GM19025 (cell line): Measurements from ENCODE around the gene USP31.

Source experiments
- ATAC-seq: cut with Tn5 transposase; IDR thresholded peaks from one replicate; pipeline ENCODE4 v1.9.1; 2021; ENCODE audit warnings: mild to moderate bottlenecking, low read depth, moderate library complexity; ENCODE audit not compliant: unreplicated experiment

Gene USP31

DNA sequence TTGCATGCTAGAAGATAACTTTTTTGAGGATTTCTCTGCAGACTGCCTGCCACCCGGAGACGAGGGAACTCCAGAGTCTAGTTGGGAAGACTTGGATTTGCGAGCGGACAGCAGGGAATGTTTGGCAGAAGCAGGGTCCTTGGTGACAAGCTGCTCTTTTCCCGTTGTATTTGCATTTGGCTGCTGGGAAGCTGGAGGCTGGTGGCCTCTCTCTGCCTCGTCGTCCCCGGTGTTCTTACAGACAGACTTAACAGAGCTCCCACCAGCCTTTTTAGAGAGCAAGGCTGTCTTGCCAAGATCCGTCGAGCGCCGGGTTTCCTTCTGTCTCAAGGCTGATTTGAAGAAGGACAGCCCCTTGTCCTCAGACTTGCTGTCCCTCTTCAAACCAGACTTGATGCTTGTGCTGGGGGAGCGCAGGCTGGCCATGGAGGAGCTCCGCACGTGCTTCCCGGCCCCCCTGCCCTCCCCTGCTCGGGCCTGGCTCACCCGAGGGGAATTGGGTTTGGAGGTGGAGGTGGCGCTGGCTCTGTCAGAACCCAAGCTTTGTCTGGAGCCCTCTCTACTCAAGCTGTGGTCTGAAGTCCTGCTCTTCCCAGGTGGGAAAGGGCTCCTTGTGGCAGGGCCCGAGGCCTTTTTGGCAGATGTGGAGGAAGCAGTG lies 81.0 kb downstream of the USP31 start:
- ATAC-seq = no peak

DNA sequence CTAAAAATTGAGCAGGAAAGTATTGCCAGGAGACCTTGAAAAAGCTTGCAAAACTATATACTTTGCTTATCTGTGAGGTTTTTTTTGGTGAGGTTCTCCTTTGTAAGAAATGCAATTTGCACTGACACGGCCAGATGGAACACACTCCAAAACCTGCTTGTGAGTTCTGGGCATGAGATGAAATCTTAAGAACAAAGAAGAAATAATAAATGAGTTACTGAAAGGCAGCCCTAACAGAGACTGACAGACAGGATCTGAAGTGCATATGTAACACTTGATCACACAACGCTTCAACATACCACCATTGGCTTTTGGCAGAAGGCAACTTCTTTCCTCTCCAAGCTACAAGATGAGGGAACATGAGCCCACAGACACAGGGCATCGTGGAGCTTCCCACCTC lies 82.6 kb downstream of the USP31 start:
- ATAC-seq = no peak

DNA sequence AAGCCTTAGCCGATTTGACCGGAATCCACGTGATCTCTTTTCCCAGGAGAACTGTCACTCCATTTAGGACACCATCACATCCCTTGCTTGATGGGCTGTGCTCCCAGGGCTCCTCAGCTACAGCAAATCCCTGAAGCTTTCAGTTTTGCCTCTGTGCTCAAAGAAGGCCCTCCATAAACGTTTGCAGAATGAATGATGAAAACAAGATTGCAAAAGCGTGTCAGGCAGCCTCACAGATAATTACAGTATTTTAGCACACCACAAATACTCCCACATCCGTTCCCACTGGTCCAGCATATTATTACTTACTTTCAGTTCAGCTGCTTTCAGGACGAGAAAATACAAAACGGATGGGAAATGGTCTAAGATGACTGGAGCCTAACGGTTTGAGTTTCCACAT lies 84.6 kb downstream of the USP31 start:
- no peak for ATAC-seq

DNA sequence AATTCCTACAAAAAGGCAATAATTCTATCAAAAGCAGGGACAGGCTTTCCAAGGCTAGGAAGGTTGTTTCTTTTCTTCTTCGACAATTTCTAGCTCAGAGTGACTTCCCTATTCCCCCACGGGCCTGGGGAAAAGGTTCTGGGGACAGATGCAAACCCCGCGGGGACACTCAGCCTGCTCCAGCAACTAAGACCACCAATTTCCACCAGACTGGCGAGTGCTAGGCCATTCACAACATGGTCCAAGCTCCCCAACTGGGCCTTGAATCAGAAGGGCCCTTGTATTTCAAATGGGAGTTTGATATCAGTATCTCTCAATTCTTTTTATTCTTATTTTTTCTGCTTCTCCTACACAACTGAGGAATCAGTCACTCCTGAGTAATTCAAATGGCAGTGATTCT lies 86.7 kb downstream of the USP31 start:
- ATAC-seq = no peak

DNA sequence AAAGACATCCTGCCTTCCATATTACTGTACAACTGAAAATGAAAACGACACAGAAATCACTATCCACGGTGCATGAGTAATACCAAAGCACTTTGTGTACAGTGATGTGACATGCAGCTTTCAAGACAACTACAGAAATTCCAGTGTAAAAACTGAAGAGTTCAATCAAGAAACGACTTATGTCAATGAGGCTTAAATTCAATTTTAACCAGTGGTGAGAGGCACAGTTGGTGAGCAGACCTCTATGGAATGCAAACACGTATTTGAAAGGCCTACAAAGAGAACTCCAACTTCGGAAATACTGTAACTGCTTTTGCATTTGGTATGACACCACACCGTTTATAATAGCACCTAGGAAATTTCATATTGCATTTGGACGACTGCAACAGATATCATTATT lies 87.6 kb downstream of the USP31 start:
- no peak for ATAC-seq

DNA sequence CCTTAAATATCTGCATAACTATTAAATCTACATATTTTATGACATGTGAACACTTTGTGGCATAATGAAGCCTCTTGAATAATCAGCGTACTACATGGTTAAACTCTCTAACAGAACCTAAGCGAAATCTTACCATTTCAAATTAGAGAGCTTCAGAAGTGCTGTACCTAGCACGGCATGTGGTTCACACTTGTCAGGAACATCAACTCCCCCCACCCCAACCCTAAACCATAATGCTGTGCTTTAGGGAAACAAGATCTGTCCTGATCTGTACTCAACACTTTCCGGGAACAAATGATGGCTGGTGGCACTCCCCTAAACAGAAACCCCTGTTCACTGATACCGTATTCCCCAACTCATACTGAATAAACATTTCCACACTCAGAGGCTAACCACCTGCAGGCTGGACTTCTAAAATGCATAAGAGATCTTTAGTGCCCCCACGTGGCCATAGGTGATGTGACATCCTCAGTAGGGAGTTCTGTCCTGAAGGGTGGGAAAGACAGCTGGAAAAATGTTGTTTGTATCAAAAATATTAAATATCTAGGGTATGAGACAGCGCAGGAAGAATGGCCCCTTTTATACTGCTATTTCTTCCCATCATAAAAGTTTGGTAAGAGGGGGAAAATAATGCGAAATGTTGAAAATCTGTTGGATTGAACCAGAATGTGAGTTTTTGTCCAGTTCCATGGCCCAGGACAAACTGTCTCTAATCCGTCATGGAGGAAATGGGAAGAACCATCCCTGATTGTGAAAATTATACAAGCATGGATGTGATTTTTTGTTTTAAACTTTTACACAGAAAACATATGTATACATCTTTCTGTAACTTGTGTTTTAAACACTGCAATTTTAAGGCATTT lies 88.6 kb downstream of the USP31 start:
- ATAC-seq = no peak

DNA sequence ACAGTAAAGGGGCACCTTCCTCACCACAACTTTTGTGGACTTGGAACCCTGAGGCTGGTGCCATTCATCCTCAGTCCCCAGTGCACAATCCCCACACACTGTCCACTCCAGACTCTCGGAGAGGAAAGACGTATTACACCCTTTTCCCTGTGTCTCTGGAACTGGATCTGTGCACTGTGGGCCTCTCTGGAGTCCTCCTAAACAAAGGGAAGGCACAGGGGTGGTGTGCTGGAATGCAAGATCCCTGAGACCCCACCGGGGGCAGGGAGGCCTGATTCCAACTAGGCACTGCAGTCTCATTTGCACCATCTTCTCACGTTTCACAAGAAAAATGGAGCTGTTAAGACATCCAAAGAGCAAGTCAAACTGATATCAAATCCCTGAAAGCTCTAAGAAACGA lies 89.8 kb downstream of the USP31 start:
- no peak for ATAC-seq

DNA sequence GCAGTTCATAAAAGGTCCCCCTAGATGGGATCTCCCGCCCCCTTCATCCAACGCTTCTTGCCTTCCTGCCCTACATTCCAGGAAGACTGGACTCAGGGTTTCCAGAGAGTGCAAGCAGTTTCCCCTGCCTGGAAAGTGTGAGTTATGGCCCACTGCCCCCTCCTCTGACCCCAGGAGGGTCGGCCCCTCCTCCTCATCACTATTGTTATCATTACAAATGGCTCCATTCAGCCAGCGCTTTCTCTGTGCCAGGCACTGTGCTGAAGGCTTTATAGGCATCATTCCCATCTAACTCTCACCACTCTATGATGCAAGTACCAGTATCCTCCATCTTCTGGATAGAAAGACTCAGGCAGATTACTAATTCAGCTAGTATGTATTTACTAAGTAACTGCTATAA lies 90.7 kb downstream of the USP31 start:
- no peak for ATAC-seq

DNA sequence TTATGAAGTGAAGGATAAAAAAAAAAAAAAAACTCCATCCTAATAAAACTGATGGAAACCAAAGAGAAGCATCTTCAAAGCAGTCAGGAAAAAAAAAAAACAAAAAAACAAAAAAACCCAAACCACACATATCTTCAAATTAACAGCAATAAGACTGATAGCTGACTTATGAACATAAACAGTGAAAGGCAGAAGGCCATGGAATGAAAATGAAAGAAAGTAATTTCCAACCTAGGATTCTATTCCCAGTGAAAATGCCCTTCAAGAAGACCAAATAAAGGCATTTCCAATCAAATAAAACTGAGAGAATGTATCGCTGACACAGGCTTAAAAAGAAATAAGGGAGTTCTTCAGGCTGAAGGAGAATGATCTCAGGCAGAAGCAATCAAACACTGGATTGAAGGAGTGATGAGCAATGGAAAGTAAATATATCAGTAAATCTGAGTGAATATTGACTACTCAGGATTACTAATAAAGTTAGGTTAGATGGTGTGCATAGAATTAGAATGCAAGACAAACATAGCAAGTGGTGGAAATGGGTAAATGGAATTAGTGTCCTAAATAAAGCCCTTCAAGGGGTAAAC lies 92.1 kb downstream of the USP31 start:
- ATAC-seq = no peak

DNA sequence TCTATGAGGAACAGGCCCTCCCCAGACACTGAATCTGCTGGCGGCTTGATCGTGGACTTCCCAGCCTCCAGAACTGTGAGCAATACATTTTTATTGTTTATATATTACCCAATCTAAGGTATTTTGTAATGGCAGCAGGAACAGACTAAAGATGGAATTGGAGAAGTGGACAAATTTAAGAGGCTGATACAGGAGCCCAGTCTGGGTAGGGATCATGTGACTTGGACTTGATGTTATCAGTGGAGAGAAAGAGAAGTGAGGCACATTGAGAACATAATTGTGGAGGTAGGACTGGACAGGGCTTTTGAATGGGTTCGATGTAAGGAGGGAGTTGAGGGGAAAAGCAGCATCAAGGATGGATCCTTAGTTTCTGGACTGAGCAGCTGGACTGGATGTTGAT lies 93.8 kb downstream of the USP31 start:
- ATAC-seq = no peak

DNA sequence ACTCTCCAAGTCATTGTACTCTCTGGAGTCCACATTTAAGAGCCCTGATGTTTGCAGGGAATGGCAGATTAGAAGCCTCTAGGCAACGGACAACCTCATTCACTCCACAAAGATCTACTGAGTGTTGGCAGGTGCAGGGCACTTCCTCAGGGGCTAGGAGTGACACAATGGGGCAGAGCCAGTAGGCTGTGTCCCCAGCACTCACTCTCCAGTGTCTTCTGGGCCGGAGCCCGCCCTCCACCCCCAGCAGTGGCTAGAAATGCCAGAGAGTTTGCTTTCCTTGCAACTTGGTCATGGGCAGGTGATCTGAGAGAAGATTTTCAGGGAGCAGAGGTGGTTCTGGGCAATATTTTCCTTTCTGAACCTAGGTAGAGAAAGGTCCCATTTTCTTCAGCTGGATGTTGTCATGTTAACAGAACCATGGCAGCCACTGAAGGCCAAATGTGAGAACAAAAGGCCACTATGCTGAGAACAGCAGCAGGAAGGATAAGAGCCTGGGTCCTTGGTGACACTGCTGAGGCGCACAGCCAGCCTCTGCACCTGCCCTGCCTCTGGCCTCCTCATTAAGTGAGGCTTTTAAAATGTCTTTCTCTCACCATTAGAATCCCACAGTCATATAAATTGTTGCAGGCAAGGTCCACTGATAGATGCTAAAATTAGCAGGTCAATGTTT lies 96.2 kb downstream of the USP31 start:
- ATAC-seq = no peak

DNA sequence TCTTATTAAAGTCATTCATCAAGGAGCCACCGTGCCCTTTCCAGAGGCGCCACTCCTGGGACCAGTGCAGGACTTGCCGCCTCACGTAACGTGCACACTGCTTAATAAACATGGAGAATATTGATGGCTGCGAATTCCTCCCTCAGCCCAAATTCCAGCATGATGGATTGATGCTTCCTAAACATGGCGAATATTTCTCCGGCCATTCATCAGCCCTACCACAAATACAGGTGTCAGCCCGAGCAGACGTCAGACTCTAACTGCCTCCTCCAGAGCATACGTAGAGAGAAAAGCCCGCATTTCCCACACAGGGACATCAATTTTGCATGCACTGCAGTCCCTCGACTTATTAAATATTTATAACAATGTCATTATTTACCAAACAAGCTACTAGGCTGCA lies 97.0 kb downstream of the USP31 start:
- no peak for ATAC-seq

DNA sequence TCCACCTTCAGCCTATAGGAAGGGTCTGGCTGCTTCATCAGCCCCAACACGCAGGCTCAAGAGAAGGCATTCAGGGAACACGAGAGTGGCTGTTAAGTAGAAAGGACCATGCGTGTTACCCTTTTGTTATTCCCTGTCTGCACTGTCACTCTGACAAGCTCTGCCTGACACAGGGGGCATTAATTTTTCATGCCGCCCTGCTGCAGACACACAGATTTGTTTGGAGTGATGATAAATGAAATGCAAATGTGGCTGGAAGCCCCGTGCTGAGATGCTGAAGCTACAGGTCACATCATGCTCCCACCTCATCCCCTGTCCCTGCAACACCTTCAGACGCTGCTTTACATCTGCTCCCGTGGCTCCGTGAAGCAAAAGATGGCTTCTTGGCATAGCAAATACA lies 97.7 kb downstream of the USP31 start:
- no peak for ATAC-seq

DNA sequence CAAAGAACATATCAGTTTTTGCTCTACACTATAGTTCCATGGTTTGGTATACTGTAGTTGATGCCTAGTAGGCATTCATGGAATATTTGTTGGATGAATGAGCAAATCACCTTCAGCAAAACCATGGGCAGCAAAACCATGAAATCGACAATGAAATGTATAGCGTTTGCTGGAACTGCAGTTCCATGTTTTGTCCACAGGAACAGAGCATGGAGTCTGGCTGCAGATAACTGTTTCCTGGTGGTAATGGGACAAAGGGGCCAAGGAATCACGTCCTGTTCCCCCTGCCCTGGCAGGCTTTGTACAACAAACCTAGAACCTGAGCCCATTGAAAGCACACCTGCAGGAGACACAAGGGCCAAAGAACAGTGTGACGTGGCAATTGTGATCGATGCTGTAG lies 101.1 kb downstream of the USP31 start:
- no peak for ATAC-seq

DNA sequence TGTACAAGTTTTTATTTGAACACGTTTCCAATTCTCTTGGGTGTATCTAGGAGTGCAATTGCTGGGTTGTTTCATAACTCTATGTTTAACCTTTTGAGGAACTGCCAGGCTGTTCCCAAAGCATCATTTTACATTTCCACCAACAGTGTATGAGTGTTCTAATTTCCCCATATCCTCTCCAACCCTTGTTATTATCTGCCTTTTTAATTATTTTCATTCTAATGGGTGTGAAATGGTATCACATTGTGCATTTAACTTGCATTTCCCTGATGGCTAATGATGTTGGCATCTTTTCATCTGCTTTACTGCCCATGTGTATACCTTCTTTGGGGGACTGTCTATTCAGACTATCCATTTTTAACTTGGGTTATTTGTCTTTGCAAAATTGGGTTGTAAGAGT lies 104.2 kb downstream of the USP31 start:
- ATAC-seq = no peak

DNA sequence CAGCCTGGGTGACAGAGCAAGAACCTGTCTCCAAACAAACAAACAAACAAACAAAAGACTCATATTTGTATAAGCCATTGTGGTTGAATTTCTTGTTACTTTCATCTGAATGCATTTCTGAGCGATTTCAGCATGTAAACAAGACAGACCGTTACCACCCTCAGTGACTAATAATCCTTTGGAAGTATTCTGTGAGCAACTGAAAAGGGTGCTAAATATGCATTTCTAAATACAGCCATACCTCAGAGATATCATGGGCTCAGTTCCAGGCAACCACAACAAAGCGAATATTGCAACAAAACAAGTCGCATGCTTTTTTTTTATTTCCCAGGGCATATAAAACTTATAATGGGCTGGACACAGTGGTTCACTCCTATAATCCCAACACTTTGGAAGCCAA lies 109.0 kb downstream of the USP31 start:
- no peak for ATAC-seq

DNA sequence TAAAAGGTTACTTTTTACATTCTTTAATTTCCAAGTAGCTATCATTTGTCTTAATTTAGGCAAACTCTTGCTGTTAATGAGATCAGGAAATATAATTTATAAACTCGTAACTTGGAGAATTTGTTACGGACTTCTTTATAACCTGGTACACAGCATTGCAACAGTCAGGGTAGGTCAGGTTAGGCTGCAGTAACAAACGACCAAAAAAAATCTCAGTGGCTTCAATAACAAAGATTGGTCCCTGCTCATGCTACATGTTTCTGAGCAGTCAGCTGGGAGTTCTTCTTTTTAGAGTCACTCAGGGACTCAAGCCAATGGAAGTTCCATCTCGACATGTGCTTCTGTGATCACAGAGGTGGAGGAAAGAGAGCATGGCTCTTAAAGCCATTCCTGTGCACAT lies 110.1 kb downstream of the USP31 start:
- no peak for ATAC-seq

DNA sequence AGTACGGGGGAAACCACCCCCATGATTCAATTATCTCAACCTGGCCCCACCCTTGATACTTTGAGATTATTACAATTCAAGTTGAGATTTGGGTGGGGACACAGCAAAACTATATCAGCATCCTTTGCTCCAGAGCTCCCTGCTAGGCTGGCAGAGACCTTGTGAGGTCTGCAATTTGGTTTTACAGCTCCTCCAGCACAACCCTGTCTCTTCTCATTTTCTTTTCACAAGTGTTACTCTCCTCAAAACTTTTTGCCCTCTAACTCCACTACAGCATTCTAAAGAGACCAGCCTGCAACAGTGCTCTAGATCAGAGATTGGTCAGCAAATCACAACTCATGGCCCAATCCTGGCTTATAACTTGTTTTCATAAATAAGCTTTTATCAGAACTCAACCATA lies 114.0 kb downstream of the USP31 start:
- no peak for ATAC-seq

DNA sequence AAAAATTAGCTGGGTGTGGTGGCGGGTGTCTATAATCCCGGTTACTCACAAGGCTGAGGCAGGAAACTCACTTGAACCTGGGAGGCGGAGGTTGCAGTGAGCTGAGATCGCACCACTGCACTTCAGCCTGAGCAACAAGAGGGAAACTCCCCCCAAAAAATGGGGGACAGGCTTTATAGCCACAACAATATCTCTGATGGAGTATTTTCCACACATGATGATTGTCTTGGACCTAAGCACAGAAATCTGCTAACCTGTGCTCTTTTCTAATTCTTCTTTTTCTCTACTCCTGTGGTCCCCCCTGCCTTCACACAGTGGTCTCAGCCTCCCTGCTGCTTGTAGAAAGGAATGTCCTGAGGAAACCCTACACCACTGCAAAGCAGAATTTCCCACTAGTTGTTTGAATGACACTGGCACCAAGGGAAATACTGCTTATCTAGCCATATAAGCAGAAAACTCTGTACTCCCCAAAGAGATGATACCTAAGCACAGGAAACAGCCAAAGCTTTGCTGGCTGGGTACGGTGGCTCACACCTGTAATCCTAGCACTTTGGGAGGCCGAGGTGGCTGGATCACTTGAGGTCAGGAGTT lies 117.6 kb downstream of the USP31 start:
- no peak for ATAC-seq

DNA sequence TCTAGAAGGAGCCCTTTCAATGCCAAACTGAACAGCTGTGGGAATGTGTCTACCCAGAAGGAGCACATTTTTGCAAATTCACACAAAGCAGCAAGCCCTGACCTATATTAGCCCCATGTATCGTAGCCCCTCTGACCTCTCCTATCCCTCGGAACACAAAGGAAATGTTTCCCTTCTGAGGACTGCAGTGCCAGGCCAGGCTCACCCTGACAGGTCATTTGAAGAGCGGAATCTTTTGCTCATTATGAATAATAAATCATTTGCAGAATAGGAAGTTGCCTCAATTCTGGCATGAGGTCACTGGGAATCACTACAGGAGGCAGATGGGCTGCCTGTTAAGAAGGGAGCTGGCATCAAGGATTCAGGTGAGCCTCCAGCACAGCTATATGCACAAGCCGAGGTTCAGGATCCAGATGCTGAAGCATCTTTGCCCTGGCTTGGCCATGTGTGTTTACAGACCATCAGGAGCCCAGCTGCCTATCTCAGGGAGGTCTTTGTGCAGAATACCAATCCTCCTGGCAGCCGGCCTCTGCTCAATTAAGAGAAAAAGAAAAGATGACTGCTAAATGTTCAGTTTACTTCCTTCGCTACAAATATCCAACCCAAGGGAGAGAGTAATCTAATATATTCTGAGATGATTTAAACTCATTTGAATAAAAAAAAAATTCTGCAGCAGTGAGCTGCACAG lies 119.4 kb downstream of the USP31 start:
- no peak for ATAC-seq
